Upper lobe of left lung (tissue), 6 donors: ENCODE measurements around the gene SDCCAG8. TPM values are rescaled to one million over a fixed set of nuclear protein-coding genes. Genes with fewer than 3 reads are reported as not detected.

Source experiments
- ATAC-seq, 2 donors: fragments of 200-7000 bp; cut with Tn5 transposase; one replicate each; pipeline ENCODE4 v1.9.1; 2022; ENCODE audit warnings: mild to moderate bottlenecking in 2 of 2, moderate library complexity in 2 of 2; ENCODE audit not compliant: low FRiP score in 2 of 2
- DNase-seq, 2 donors: peaks; one replicate each; pipeline ENCODE4 v3.0.0-alpha.2; 2019 to 2020
- H3K27ac ChIP-seq, 4 donors: fragments of 200-600 bp; sonication (generic); one replicate each; pipeline ENCODE4 v1.5.1; 2016 to 2019
- H3K27me3 ChIP-seq, 4 donors: fragments of 200-600 bp; sonication (generic); one replicate each; pipeline ENCODE4 v1.5.1; 2017 to 2019
- H3K36me3 ChIP-seq, 4 donors: fragments of 200-600 bp; sonication (generic); one replicate each; pipeline ENCODE4 v1.5.1; 2016 to 2019
- H3K4me1 ChIP-seq, 4 donors: fragments of 200-600 bp; sonication (generic); one replicate each; pipeline ENCODE4 v1.5.1; 2018 to 2019
- H3K4me3 ChIP-seq, 4 donors: fragments of 200-600 bp; sonication (generic); one replicate each; pipeline ENCODE4 v1.5.1; 2017 to 2019; ENCODE audit warnings: mild to moderate bottlenecking in 2 of 4, moderate library complexity in 1 of 4
- H3K9me3 ChIP-seq, 4 donors: fragments of 200-600 bp; sonication (generic); one replicate each; pipeline ENCODE4 v1.5.1; 2018 to 2019
- CTCF ChIP-seq, 6 experiments: fragments of 450-650 bp in 4 of 6; fragments of 200-600 bp in 2 of 6; sonication (generic) in 2 of 6; IDR thresholded peaks; one replicate each; pipeline ENCODE4 v1.5.1; 2016 to 2019; ENCODE audit warnings: antibody characterized with exemption in 6 of 6
- EP300 ChIP-seq, 4 donors: sonication (generic); formaldehyde crosslinking; IDR thresholded peaks; one replicate each; pipeline ENCODE4 v1.5.1; 2017; ENCODE audit warnings: antibody characterized with exemption in 4 of 4, control low read depth in 2 of 4
- POLR2A ChIP-seq, 4 donors: fragments of 450-650 bp; IDR thresholded peaks; one replicate each; pipeline ENCODE4 v1.5.1; 2016 to 2017; ENCODE audit warnings: antibody characterized with exemption in 4 of 4, mild to moderate bottlenecking in 2 of 4
- POLR2AphosphoS5 ChIP-seq, 2 donors: sonication (generic); formaldehyde crosslinking; IDR thresholded peaks; one replicate each; pipeline ENCODE4 v1.5.1; 2017; ENCODE audit warnings: antibody characterized with exemption in 2 of 2
- WGBS, 2 donors: methylation state at CpG; one replicate each; pipeline ENCODE4 v1.1.5; 2017 to 2018; 5-methylcytosine and 5-hydroxymethylcytosine counted together
- total RNA-seq, 6 donors: library from RNA; depleted of rRNA in 4 of 6; stranded (reverse); fragments of >200 nt in 4 of 6; gene quantifications; one replicate each; pipeline versions ENCODE4 v1.1.0 to v1.2.1, GENCODE V29; 2016 to 2021
- donor health status: DM: no; HTN: no; CAD: no; lungs with moderate emphysema.
- donor health status: DM: no; HTN: yes; CAD: no; lungs with severe emphysema.

SDCCAG8 gene
- total RNA-seq, 6 donors from 2014 or later, result 52.5 to 295 (median 95.2) TPM

GRCh38 chr1:243507001-243507671 is 251.3 kb downstream of the SDCCAG8 start:
- DNase-seq (no peak), ATAC-seq (no peak)
- WGBS, 2 donors, result 46 to 72% methylated on average over 3 to 5 of the region's 5 CpGs
- no peak overlapping the region for H3K27ac ChIP-seq
- peaks cover 0 to 5% (median 0%) of the 10 kb centered on the region in 4 donors for H3K4me1 ChIP-seq
- H3K4me3 ChIP-seq, result no peak overlapping the region
- H3K27me3 ChIP-seq, result no peaks in the 10 kb centered on the region
- H3K9me3 ChIP-seq, result no peaks in the 10 kb centered on the region
- TF ChIP-seq EP300 (IDR thresholded peaks at IDR 0.05), result no peak
- TF ChIP-seq CTCF (IDR thresholded peaks at IDR 0.05), result no peak
- TF ChIP-seq POLR2A (IDR thresholded peaks at IDR 0.05), result no peak
- no peak for TF ChIP-seq POLR2AphosphoS5 (IDR thresholded peaks at IDR 0.05)
- peaks cover 0 to 30% (median 0%) of the 10 kb centered on the region in 4 donors for H3K36me3 ChIP-seq

GRCh38 chr1:243507672-243508302 is 251.9 kb downstream of the SDCCAG8 start:
- 80 to 81% methylated on average over 8 of the region's 8 CpGs for WGBS, 2 donors
- no peak for DNase-seq
- Histone ChIP-seq H3K36me3 (peaks cover 0 to 30% (median 0%) of the 10 kb centered on the region in 4 donors), H3K27ac (no peak overlapping the region), H3K27me3 (no peaks in the 10 kb centered on the region), H3K4me3 (no peak overlapping the region), H3K9me3 (no peaks in the 10 kb centered on the region), H3K4me1 (peaks cover 0 to 5% (median 0%) of the 10 kb centered on the region in 4 donors)
- ATAC-seq, result no peak
- TF ChIP-seq POLR2AphosphoS5 (IDR thresholded peaks at IDR 0.05), result no peak
- no peak for TF ChIP-seq EP300 (IDR thresholded peaks at IDR 0.05)
- TF ChIP-seq CTCF (IDR thresholded peaks at IDR 0.05), result no peak
- no peak for TF ChIP-seq POLR2A (IDR thresholded peaks at IDR 0.05)

- WGBS, 2 donors, result 67 to 73% methylated on average over 9 of the region's 9 CpGs
- no peaks in the 10 kb centered on the region for H3K27me3 ChIP-seq
- H3K4me3 ChIP-seq, result no peak overlapping the region
- H3K9me3 ChIP-seq, result no peaks in the 10 kb centered on the region
- H3K4me1 ChIP-seq, result peaks cover 0 to 5% (median 0%) of the 10 kb centered on the region in 4 donors
- no peak overlapping the region for H3K27ac ChIP-seq
- TF ChIP-seq EP300 (IDR thresholded peaks at IDR 0.05), result no peak
- no peak for TF ChIP-seq POLR2AphosphoS5 (IDR thresholded peaks at IDR 0.05)
- TF ChIP-seq POLR2A (IDR thresholded peaks at IDR 0.05), result no peak
- no peak for TF ChIP-seq CTCF (IDR thresholded peaks at IDR 0.05)
- peaks cover 0 to 30% (median 0%) of the 10 kb centered on the region in 4 donors for H3K36me3 ChIP-seq
- peak; percentile 29 to 54 for ATAC-seq
- DNase-seq, result peak in 1 of 2 donors; percentile 66
Measured at GRCh38 chr1:243508303-243508713, 252.5 kb downstream of the SDCCAG8 start.

GRCh38 chr1:243508943-243509342 is 253.1 kb downstream of the SDCCAG8 start:
- no peak for ATAC-seq
- 93 to 100% methylated on average over 1 of the region's 1 CpG for WGBS, 2 donors
- Histone ChIP-seq H3K4me3 (no peak overlapping the region), H3K4me1 (peaks cover 0 to 5% (median 0%) of the 10 kb centered on the region in 4 donors), H3K36me3 (peaks cover 0 to 27% (median 0%) of the 10 kb centered on the region in 4 donors), H3K9me3 (no peaks in the 10 kb centered on the region), H3K27ac (no peak overlapping the region), H3K27me3 (no peaks in the 10 kb centered on the region)
- DNase-seq, result no peak
- TF ChIP-seq CTCF (IDR thresholded peaks at IDR 0.05), result no peak
